K562 (cell line): ENCODE results near the gene ZNF181. TPM values are rescaled to one million over a fixed set of nuclear protein-coding genes. Genes with fewer than 3 reads are reported as not detected.
A peak's percentile ranks its signal among the peaks of the same experiment; 100 is the strongest.

Experiments used
- BCL6 ChIP-seq: fragments of 250-450 bp; sonication (Bioruptor Pico); IDR thresholded peaks from 2 replicates; pipeline ENCODE4 v1.4.0; 2020
- CEBPZ ChIP-seq: fragments of 150-350 bp; IDR thresholded peaks from 2 replicates; pipeline ENCODE4 v1.6.1; 2014; ENCODE audit warnings: low read depth, mild to moderate bottlenecking, low read length, borderline replicate concordance
- E2F1 ChIP-seq: sonication (generic); formaldehyde crosslinking; IDR thresholded peaks from 2 replicates; pipeline ENCODE4 v1.8.1; 2023; ENCODE audit warnings: mild to moderate bottlenecking, missing genetic modification reagents, moderate library complexity
- E4F1 ChIP-seq: fragments of 250-450 bp; sonication (Bioruptor Pico); IDR thresholded peaks from 2 replicates; pipeline ENCODE4 v1.5.0; 2021; ENCODE audit warnings: mild to moderate bottlenecking, borderline replicate concordance
- ELF1 ChIP-seq: fragments of 200-800 bp; sonication (Bioruptor generic); IDR thresholded peaks from 2 replicates; pipeline ENCODE4 v1.6.1; 2016; ENCODE audit warnings: missing genetic modification characterization, missing compliant biosample characterization
- FOXA1 ChIP-seq: fragments of 450-650 bp; IDR thresholded peaks from 2 replicates; pipeline ENCODE4 v1.6.1; 2016; ENCODE audit warnings: mild to moderate bottlenecking, borderline replicate concordance
- HNRNPH1 ChIP-seq: fragments of 200-400 bp; formaldehyde crosslinking; optimal IDR thresholded peaks from 2 replicates; pipeline ENCODE3; 2017; ENCODE audit warnings: low read depth, mild to moderate bottlenecking, low read length, moderate library complexity
- MAX ChIP-seq: sonication (generic); formaldehyde crosslinking; IDR thresholded peaks from 2 replicates; pipeline ENCODE4 v1.9.0; 2022; ENCODE audit warnings: mild to moderate bottlenecking, missing genetic modification reagents
- MYBL2 ChIP-seq, 2 experiments: fragments of 450-650 bp in 1 of 2; sonication (generic) in 1 of 2; formaldehyde crosslinking in 1 of 2; IDR thresholded peaks; 2 replicates each; pipeline versions ENCODE4 v1.6.1 to v1.8.1; 2017 to 2022; ENCODE audit warnings: borderline replicate concordance in 1 of 2, inconsistent platforms in 1 of 2, low read depth in 1 of 2, mild to moderate bottlenecking in 1 of 2, missing genetic modification reagents in 1 of 2, moderate library complexity in 1 of 2
- PHF21A ChIP-seq: fragments of 450-650 bp; IDR thresholded peaks from 2 replicates; pipeline ENCODE4 v1.6.1; 2017; ENCODE audit warnings: low read depth, borderline replicate concordance
- SMAD3 ChIP-seq: fragments of 450-650 bp; formaldehyde crosslinking; conservative IDR thresholded peaks from 2 replicates; pipeline ENCODE4 v1.4.0; 2020; ENCODE audit warnings: mild to moderate bottlenecking
- TAF9B ChIP-seq: fragments of 450-650 bp; IDR thresholded peaks from 2 replicates; pipeline ENCODE4 v1.6.1; 2018; ENCODE audit warnings: mild to moderate bottlenecking; ENCODE audit not compliant: partially characterized antibody
- ZHX1 ChIP-seq: fragments of 150-350 bp; conservative IDR thresholded peaks from 2 replicates; pipeline ENCODE4 v1.6.1; 2014; ENCODE audit warnings: low read length
- ZNF124 ChIP-seq: sonication (generic); formaldehyde crosslinking; IDR thresholded peaks from 2 replicates; pipeline ENCODE4 v1.8.1; 2022; ENCODE audit warnings: missing genetic modification reagents
- ZNF507 ChIP-seq: conservative IDR thresholded peaks from 2 replicates; pipeline ENCODE4 v1.6.1; 2017; ENCODE audit warnings: missing genetic modification characterization, missing compliant biosample characterization
- ZNF695 ChIP-seq: fragments of 450-650 bp; formaldehyde crosslinking; IDR thresholded peaks from 2 replicates; pipeline ENCODE4 v1.4.0; 2020; ENCODE audit warnings: mild to moderate bottlenecking, moderate library complexity
- polyA plus RNA-seq, 8 experiments: library from polyadenylated mRNA; depleted of rRNA in 4 of 8; stranded (reverse) in 5 of 8; unstranded in 3 of 8; fragments of >200 nt; fragmentation: Nextera tagmentation in 2 of 8; fragmentation: Illumina TruSeq in 1 of 8; extraction: Ambion mirVana in 2 of 8; extraction: Trizol in 1 of 8; gene quantifications; 2 replicates each; pipeline versions ENCODE4 v1.2.1 to v1.2.3, GENCODE V29; 2011 to 2014; ENCODE audit warnings: inconsistent platforms in 1 of 8, missing spikeins in 1 of 8
- total RNA-seq, 7 experiments: library from RNA; depleted of rRNA in 6 of 7; stranded (reverse); fragments of >200 nt in 6 of 7; fragmentation: Illumina TruSeq in 2 of 7; extraction: Trizol in 2 of 7; gene quantifications; 2 replicates each; pipeline versions ENCODE4 v1.2.1 to v1.2.3, GENCODE V29; 2011 to 2021; ENCODE audit warnings: low replicate concordance in 1 of 7

Gene ZNF181
- total and polyA plus RNA-seq, 9 of the 15 experiments (the other 6 are each of a cell fraction or from before 2014, with no cell fraction given) = 4.3 to 20.3 (median 12.1) TPM

- TF ChIP-seq ZHX1 (no peak), E4F1 (no peak), TAF9B (no peak), BCL6 (CRISPR knock-in tag) (no peak), E2F1 (no peak), ZNF507 (tag) (no peak), PHF21A (no peak), ZNF695 (CRISPR knock-in tag) (no peak), ZNF124 (CRISPR knock-in tag) (no peak), CEBPZ (0 out of 2 replicates have a peak, but pooled peaks have one; percentile 17), ELF1 (tag) (peak; percentile 57), SMAD3 (CRISPR knock-in tag) (no peak), HNRNPH1 (no peak), FOXA1 (no peak), MYBL2 (IDR thresholded peaks at IDR 0.05; ENCODE audit: low read depth) (no peak), MYBL2 (CRISPR knock-in tag; IDR thresholded peaks at IDR 0.05; ENCODE audit: borderline replicate concordance) (no peak), MAX (CRISPR knock-in tag) (no peak)
These were observed 38.9 kb downstream of the ZNF181 start, which contains the start of gene ZNF599 (continued) for GRCh38 chr19:34772697-34773554.
